ENCODE data around the gene DPPA4. TPM values are rescaled to one million over a fixed set of nuclear protein-coding genes. Genes with fewer than 3 reads are reported as not detected.

DPPA4 gene
- total RNA-seq, 1 experiment from 2014 or later = not detected

- Histone ChIP-seq H3K9me3 (no peaks in the 10 kb centered on the region), H3K4me3 (no peak overlapping the region), H3K36me3 (no peaks in the 10 kb centered on the region), H3K27me3 (no peaks in the 10 kb centered on the region)
- no peak for DNase-seq
These were observed 59.2 kb downstream of the DPPA4 start for GRCh38 chr3:109278141-109278540.

Other genes starting within 250 kb of the DPPA4 start
- not detected in 2 replicates for gene MORC1, start 219.4 kb downstream of the DPPA4 start, total RNA-seq (2014; rRNA removed; shearing (Covaris generic); ENCODE audit: low replicate concordance)
- gene C3orf85, start 200.8 kb downstream of the DPPA4 start, total RNA-seq (2014; rRNA removed; shearing (Covaris generic); ENCODE audit: low replicate concordance) = not detected in 2 replicates
- gene DPPA2, start 21.0 kb downstream of the DPPA4 start, total RNA-seq (2014; rRNA removed; shearing (Covaris generic); ENCODE audit: low replicate concordance) = not detected in 2 replicates